ENCODE measurements around the gene ATP23.

DNA sequence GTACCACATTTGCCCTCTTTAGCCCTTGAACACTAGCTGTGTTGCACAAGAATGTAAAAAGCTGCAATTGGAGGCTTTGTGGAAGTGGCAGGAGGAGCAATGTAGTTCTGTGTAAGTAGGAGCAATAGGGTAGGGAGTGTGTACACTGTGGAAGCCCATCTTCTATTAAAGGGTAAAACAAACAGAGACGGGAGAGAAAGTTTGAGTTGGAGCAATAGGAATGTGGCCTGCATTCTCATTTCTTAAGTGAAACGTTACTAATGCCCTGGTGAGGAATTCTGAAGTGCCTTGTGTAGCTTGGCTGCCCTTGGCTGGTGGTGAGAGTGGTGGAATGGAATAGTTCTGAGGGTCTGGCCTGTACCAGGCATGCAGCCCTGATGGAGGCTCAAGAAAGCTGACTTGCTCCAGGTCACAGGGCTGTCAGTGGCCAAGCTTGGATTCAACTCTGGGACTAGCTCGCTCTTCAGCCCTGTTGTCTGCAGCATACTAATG lies 38.8 kb upstream of the ATP23 start:
- TF ChIP-seq, protein P1, sequence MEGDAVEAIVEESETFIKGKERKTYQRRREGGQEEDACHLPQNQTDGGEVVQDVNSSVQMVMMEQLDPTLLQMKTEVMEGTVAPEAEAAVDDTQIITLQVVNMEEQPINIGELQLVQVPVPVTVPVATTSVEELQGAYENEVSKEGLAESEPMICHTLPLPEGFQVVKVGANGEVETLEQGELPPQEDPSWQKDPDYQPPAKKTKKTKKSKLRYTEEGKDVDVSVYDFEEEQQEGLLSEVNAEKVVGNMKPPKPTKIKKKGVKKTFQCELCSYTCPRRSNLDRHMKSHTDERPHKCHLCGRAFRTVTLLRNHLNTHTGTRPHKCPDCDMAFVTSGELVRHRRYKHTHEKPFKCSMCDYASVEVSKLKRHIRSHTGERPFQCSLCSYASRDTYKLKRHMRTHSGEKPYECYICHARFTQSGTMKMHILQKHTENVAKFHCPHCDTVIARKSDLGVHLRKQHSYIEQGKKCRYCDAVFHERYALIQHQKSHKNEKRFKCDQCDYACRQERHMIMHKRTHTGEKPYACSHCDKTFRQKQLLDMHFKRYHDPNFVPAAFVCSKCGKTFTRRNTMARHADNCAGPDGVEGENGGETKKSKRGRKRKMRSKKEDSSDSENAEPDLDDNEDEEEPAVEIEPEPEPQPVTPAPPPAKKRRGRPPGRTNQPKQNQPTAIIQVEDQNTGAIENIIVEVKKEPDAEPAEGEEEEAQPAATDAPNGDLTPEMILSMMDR (IDR thresholded peaks at IDR 0.05) = no peak
- no peak for TF ChIP-seq POLR2A (IDR thresholded peaks at IDR 0.05)
